H9 (cell line): ENCODE results near the gene MAGOH. TPM values are rescaled to one million over a fixed set of nuclear protein-coding genes. Genes with fewer than 3 reads are reported as not detected.

Source experiments
- DNase-seq: peaks from one replicate; pipeline ENCODE4 v3.0.0-alpha.2; 2017
- H2AFZ ChIP-seq: one replicate; pipeline ENCODE4 v1.6.1; 2013; ENCODE audit warnings: mild to moderate bottlenecking, low read length, control low read depth, moderate library complexity
- H2AK5ac ChIP-seq: 2 replicates; pipeline ENCODE4 v1.6.1; 2013; ENCODE audit warnings: low read length, control low read depth, mixed read lengths; ENCODE audit not compliant: insufficient read length
- H2BK120ac ChIP-seq: one replicate; pipeline ENCODE4 v1.6.1; 2013; ENCODE audit warnings: low read depth, mild to moderate bottlenecking, low read length, control low read depth, inconsistent platforms; ENCODE audit not compliant: poor library complexity, severe bottlenecking
- H2BK12ac ChIP-seq: 2 replicates; pipeline ENCODE4 v1.6.1; 2013; ENCODE audit warnings: low read length, control low read depth, mixed read lengths, low read depth; ENCODE audit not compliant: insufficient read length
- H2BK15ac ChIP-seq: 2 replicates; pipeline ENCODE4 v1.6.1; 2013; ENCODE audit warnings: low read depth, low read length, control low read depth
- H2BK20ac ChIP-seq: one replicate; pipeline ENCODE4 v1.6.1; 2013; ENCODE audit warnings: low read depth, mild to moderate bottlenecking, low read length, control low read depth, inconsistent platforms; ENCODE audit not compliant: poor library complexity, severe bottlenecking
- H2BK5ac ChIP-seq: 2 replicates; pipeline ENCODE4 v1.6.1; 2013; ENCODE audit warnings: low read length, control low read depth, mixed read lengths; ENCODE audit not compliant: insufficient read length
- H3K14ac ChIP-seq: 2 replicates; pipeline ENCODE4 v1.6.1; 2013; ENCODE audit warnings: low read length, control low read depth; ENCODE audit not compliant: insufficient read depth
- H3K18ac ChIP-seq: 2 replicates; pipeline ENCODE4 v1.6.1; 2013; ENCODE audit warnings: low read depth, mild to moderate bottlenecking, mixed read lengths, low read length, control low read depth; ENCODE audit not compliant: insufficient read length
- H3K23ac ChIP-seq: 2 replicates; pipeline ENCODE4 v1.6.1; 2013; ENCODE audit warnings: low read length, control low read depth, mixed read lengths, low read depth; ENCODE audit not compliant: insufficient read length
- H3K23me2 ChIP-seq: 2 replicates; pipeline ENCODE4 v1.6.1; 2013; ENCODE audit warnings: low read depth, mild to moderate bottlenecking, mixed read lengths, low read length, control low read depth; ENCODE audit not compliant: insufficient read length, poor library complexity, severe bottlenecking
- H3K27ac ChIP-seq: 2 replicates; pipeline ENCODE4 v1.5.1; 2013; ENCODE audit warnings: low read length, control low read depth, mixed read lengths, low read depth; ENCODE audit not compliant: insufficient read length
- H3K27me3 ChIP-seq: 2 replicates; pipeline ENCODE4 v1.6.1; 2013; ENCODE audit warnings: low read length, control low read depth, inconsistent platforms; ENCODE audit not compliant: insufficient read depth
- H3K4ac ChIP-seq: 2 replicates; pipeline ENCODE4 v1.6.1; 2013; ENCODE audit warnings: low read depth, mild to moderate bottlenecking, control low read depth, inconsistent platforms, low read length, moderate library complexity
- H3K4me1 ChIP-seq: 2 replicates; pipeline ENCODE4 v1.6.1; 2013; ENCODE audit warnings: low read length, control low read depth, inconsistent platforms; ENCODE audit not compliant: insufficient read depth
- H3K4me2 ChIP-seq: 2 replicates; pipeline ENCODE4 v1.6.1; 2013; ENCODE audit warnings: low read length, control low read depth, mixed read lengths; ENCODE audit not compliant: insufficient read length, insufficient read depth
- H3K56ac ChIP-seq: 2 replicates; pipeline ENCODE4 v1.6.1; 2013; ENCODE audit warnings: low read depth, mild to moderate bottlenecking, mixed read lengths, low read length, control low read depth; ENCODE audit not compliant: insufficient read length
- H3K79me1 ChIP-seq: 2 replicates; pipeline ENCODE4 v1.6.1; 2013; ENCODE audit warnings: low read depth, mild to moderate bottlenecking, moderate library complexity, low read length, control low read depth, inconsistent platforms; ENCODE audit not compliant: insufficient read depth, poor library complexity, severe bottlenecking
- H3K79me2 ChIP-seq: 2 replicates; pipeline ENCODE4 v1.6.1; 2013; ENCODE audit warnings: low read length, control low read depth, inconsistent platforms; ENCODE audit not compliant: insufficient read depth
- H3K9ac ChIP-seq: 2 replicates; pipeline ENCODE4 v1.6.1; 2013; ENCODE audit warnings: low read length, control low read depth, mixed read lengths; ENCODE audit not compliant: insufficient read length; ENCODE audit errors: extremely low read depth
- H3K9me3 ChIP-seq: one replicate; pipeline ENCODE4 v1.6.1; 2013; ENCODE audit warnings: low read depth, low read length, inconsistent platforms; ENCODE audit not compliant: control insufficient read depth
- H3T11ph ChIP-seq: one replicate; pipeline ENCODE4 v1.6.1; 2013; ENCODE audit warnings: mild to moderate bottlenecking, low read length, control low read depth, inconsistent platforms
- H4K20me1 ChIP-seq: one replicate; pipeline ENCODE4 v1.6.1; 2013; ENCODE audit not compliant: control insufficient read depth, insufficient read length, insufficient read depth
- H4K5ac ChIP-seq: 2 replicates; pipeline ENCODE4 v1.6.1; 2013; ENCODE audit warnings: low read depth, mild to moderate bottlenecking, mixed read lengths, low read length, control low read depth; ENCODE audit not compliant: insufficient read length
- H4K8ac ChIP-seq: replicated peaks from 2 replicates; pipeline ENCODE4 v1.6.1; 2013; ENCODE audit warnings: low read length, control low read depth, mixed read lengths, low read depth; ENCODE audit not compliant: insufficient read length
- H4K91ac ChIP-seq: 2 replicates; pipeline ENCODE4 v1.6.1; 2013; ENCODE audit warnings: low read depth, mild to moderate bottlenecking, moderate library complexity, mixed read lengths, low read length, control low read depth; ENCODE audit not compliant: insufficient read length
- H3K27ac Mint-ChIP-seq, 3 experiments: 2 replicates in 2 of 3; 3 replicates in 1 of 3; pipeline ENCODE4 v1.8.0; 2020 to 2021; ENCODE audit warnings: mixed read lengths in 3 of 3, mild to moderate bottlenecking in 1 of 3, moderate library complexity in 1 of 3
- H3K27me3 Mint-ChIP-seq: 2 replicates; pipeline ENCODE4 v1.8.0; 2021; ENCODE audit warnings: low read depth, mild to moderate bottlenecking, moderate library complexity, mixed read lengths
- H3K36me3 Mint-ChIP-seq, 3 experiments: 2 replicates in 2 of 3; 3 replicates in 1 of 3; pipeline ENCODE4 v1.8.0; 2020 to 2021; ENCODE audit warnings: low read depth in 3 of 3, mixed read lengths in 3 of 3; ENCODE audit not compliant: insufficient read depth in 1 of 3
- H3K4me1 Mint-ChIP-seq, 2 experiments: 2 replicates each; pipeline ENCODE4 v1.8.0; 2020; ENCODE audit warnings: mixed read lengths in 2 of 2
- H3K4me3 Mint-ChIP-seq, 2 experiments: 2 replicates in 1 of 2; 3 replicates in 1 of 2; pipeline ENCODE4 v1.8.0; 2020 to 2021; ENCODE audit warnings: mild to moderate bottlenecking in 2 of 2, mixed read lengths in 2 of 2, moderate library complexity in 1 of 2
- H3K9me3 Mint-ChIP-seq, 2 experiments: 2 replicates in 1 of 2; 3 replicates in 1 of 2; pipeline ENCODE4 v1.8.0; 2020; ENCODE audit warnings: mild to moderate bottlenecking in 2 of 2, mixed read lengths in 2 of 2, moderate library complexity in 1 of 2
- WGBS: extraction: QIAGEN DNeasy Blood & Tissue Kit; methylation state at CpG from one replicate; pipeline ENCODE4 v1.1.7; 2013; ENCODE audit warnings: missing lambda C conversion rate, low lambda C conversion rate, mixed read lengths; ENCODE audit not compliant: insufficient read length; ENCODE audit errors: extremely low coverage; 5-methylcytosine and 5-hydroxymethylcytosine counted together
- total RNA-seq: library from RNA; stranded (reverse); gene quantifications from 2 replicates; pipeline ENCODE4 v1.2.1, GENCODE V29; 2021
- TF ChIP-seq, protein P1 (sequence below): fragments of 200-600 bp; sonication (generic); conservative IDR thresholded peaks from 3 replicates; pipeline ENCODE4 v1.8.0; 2021; ENCODE audit warnings: antibody characterized with exemption, mild to moderate bottlenecking

MAGOH gene
- total RNA-seq, 1 experiment from 2014 or later: 81.2 TPM

DNA sequence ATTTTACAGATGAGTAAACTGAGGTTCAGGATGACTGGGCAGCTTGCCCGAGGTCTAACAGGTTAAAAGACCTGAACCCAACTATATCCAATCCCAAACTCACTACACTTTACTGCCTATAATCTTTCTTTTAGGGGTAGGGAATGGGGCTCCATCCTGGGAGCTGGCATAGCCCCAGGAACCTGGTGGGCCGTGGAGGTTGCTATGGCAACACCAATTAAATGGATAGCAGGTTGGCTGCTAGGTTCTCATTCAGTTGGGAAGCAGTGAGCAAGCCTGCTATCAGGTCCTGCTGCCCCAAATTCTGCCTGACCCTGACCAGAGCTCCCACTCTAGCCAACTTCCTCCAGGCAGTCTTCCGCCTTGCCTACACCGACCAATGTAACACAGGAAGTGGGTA, 48.6 kb upstream of the MAGOH start:
- H2AK5ac ChIP-seq: no peak overlapping the region
- H3K56ac ChIP-seq: no peak overlapping the region
- H2BK20ac ChIP-seq: no peak overlapping the region
- Mint-ChIP-seq H3K27me3 (no peaks in the 10 kb centered on the region), H3K4me1 (peaks cover 25 to 36% of the 10 kb centered on the region in 2 experiments), H3K27ac (peak overlapping the region in 2 of 3 experiments; percentile 32 to 53; a peak in 1 of 7 replicates), H3K4me3 (no peak overlapping the region), H3K36me3 (peaks cover 30 to 70% (median 40%) of the 10 kb centered on the region in 3 experiments; a peak in 6 of 7 replicates), H3K9me3 (no peaks in the 10 kb centered on the region)
- no peak overlapping the region for H2BK5ac ChIP-seq
- H3K79me1 ChIP-seq: no peaks in the 10 kb centered on the region
- no peak overlapping the region for H2BK120ac ChIP-seq
- no peak overlapping the region for H3T11ph ChIP-seq
- H4K8ac ChIP-seq: no peak overlapping the region
- no peak overlapping the region for H3K4me2 ChIP-seq
- H3K18ac ChIP-seq: no peak overlapping the region
- H3K14ac ChIP-seq: no peak overlapping the region
- H2AFZ ChIP-seq: no peak overlapping the region
- H3K4me1 ChIP-seq: no peaks in the 10 kb centered on the region
- DNase-seq: no peak
- no peaks in the 10 kb centered on the region for H3K23me2 ChIP-seq
- no peak overlapping the region for H3K27ac ChIP-seq
- H3K23ac ChIP-seq: no peak overlapping the region
- no peak overlapping the region for H3K9ac ChIP-seq
- H3K4ac ChIP-seq: no peak overlapping the region
- no peak overlapping the region for H2BK15ac ChIP-seq
- H3K79me2 ChIP-seq: no peaks in the 10 kb centered on the region
- H3K9me3 ChIP-seq: no peaks in the 10 kb centered on the region
- H4K5ac ChIP-seq: no peak overlapping the region
- WGBS: no CpG with 5 or more reads among the region's 4 CpGs
- peaks cover 2% of the 10 kb centered on the region for H4K20me1 ChIP-seq
- H4K91ac ChIP-seq: no peak overlapping the region
- TF ChIP-seq, protein P1, sequence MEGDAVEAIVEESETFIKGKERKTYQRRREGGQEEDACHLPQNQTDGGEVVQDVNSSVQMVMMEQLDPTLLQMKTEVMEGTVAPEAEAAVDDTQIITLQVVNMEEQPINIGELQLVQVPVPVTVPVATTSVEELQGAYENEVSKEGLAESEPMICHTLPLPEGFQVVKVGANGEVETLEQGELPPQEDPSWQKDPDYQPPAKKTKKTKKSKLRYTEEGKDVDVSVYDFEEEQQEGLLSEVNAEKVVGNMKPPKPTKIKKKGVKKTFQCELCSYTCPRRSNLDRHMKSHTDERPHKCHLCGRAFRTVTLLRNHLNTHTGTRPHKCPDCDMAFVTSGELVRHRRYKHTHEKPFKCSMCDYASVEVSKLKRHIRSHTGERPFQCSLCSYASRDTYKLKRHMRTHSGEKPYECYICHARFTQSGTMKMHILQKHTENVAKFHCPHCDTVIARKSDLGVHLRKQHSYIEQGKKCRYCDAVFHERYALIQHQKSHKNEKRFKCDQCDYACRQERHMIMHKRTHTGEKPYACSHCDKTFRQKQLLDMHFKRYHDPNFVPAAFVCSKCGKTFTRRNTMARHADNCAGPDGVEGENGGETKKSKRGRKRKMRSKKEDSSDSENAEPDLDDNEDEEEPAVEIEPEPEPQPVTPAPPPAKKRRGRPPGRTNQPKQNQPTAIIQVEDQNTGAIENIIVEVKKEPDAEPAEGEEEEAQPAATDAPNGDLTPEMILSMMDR: no peak
- H2BK12ac ChIP-seq: no peak overlapping the region
- no peaks in the 10 kb centered on the region for H3K27me3 ChIP-seq
